ENCODE data around the gene CD19. TPM values are rescaled to one million over a fixed set of nuclear protein-coding genes. Genes with fewer than 3 reads are reported as not detected.

Gene CD19
- total RNA-seq, 4 donors from 2014 or later = 0.59 to 1.3 TPM; not detected in 2

- 56 to 63% methylated on average over 14 of the region's 14 CpGs for WGBS, 2 donors
- Histone ChIP-seq H3K27me3 (no peaks in the 10 kb centered on the region), H3K4me3 (no peak overlapping the region), H3K9me3 (no peaks in the 10 kb centered on the region), H3K27ac (no peak overlapping the region), H3K36me3 (no peaks in the 10 kb centered on the region), H3K4me1 (no peaks in the 10 kb centered on the region)
- no peak for DNase-seq (ENCODE audit: low spot score in 2 of 2)
- no peak for TF ChIP-seq EP300 (IDR thresholded peaks at IDR 0.05)
- TF ChIP-seq CTCF (IDR thresholded peaks at IDR 0.05) = no peak
- no peak for TF ChIP-seq POLR2A (IDR thresholded peaks at IDR 0.05)
Measured at GRCh38 chr16:28891964-28892890, 39.5 kb upstream of the CD19 start.

DNA sequence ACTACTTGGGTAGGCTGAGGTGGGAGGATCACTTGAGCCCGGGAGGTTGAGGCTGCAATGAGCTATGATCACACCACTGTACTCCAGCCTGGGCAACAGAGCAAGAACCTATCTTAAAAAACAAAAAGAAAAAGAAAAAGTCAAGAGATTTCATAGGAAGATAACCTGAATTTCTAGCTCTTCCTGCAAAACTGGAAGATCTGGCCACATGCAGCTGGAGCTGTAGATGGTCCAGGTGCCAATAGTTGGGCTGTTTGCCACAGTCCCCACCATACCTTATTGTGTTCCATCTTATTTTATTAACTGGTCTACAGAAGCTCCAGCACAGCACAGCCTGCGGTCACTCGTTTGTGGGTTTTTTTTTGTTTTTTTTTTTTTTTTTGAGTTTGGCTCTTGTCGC lies 38.5 kb upstream of the CD19 start:
- Histone ChIP-seq H3K4me1 (no peaks in the 10 kb centered on the region), H3K4me3 (no peak overlapping the region), H3K9me3 (no peaks in the 10 kb centered on the region), H3K27ac (no peak overlapping the region), H3K36me3 (peaks cover 0 to 5% (median 0%) of the 10 kb centered on the region in 3 donors), H3K27me3 (no peaks in the 10 kb centered on the region)
- DNase-seq (ENCODE audit: low spot score in 2 of 2) = no peak
- TF ChIP-seq POLR2A (IDR thresholded peaks at IDR 0.05) = no peak
- no peak for TF ChIP-seq CTCF (IDR thresholded peaks at IDR 0.05)
- no peak for TF ChIP-seq EP300 (IDR thresholded peaks at IDR 0.05)
- WGBS, 2 donors = 92% methylated on average over 4 of the region's 4 CpGs

DNA sequence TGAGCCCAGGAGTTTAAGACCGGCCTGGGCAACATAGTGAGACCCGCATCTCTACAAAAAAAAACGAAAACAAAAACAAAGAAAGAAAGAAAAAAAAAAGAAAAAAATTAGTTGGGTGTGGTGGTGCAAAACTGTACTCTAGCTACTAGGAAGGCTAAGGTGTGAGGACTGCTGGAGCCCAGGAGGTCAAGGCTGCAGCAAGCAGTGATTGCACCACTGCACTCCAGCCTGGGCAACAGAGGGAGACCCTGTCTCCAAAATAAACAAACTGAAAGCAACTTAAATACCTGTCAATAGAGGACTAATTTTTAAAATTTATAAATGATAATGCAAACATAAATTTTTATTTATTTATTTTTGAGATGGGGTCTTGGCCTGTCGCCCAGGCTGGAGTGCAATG lies 36.2 kb upstream of the CD19 start:
- H3K27me3 ChIP-seq = no peaks in the 10 kb centered on the region
- no peaks in the 10 kb centered on the region for H3K4me1 ChIP-seq
- H3K4me3 ChIP-seq = no peak overlapping the region
- DNase-seq (ENCODE audit: low spot score in 2 of 2) = no peak
- H3K9me3 ChIP-seq = no peaks in the 10 kb centered on the region
- no peak for TF ChIP-seq EP300 (IDR thresholded peaks at IDR 0.05)
- 88 to 89% methylated on average over 4 of the region's 4 CpGs for WGBS, 2 donors
- peaks cover 0 to 10% (median 0%) of the 10 kb centered on the region in 3 donors for H3K36me3 ChIP-seq
- H3K27ac ChIP-seq = no peak overlapping the region

GRCh38 chr16:28897826-28898225 lies 33.9 kb upstream of the CD19 start:
- Histone ChIP-seq H3K36me3 (peaks cover 0 to 12% (median 0%) of the 10 kb centered on the region in 3 donors), H3K27me3 (no peaks in the 10 kb centered on the region), H3K9me3 (no peaks in the 10 kb centered on the region), H3K4me3 (no peak overlapping the region), H3K4me1 (no peaks in the 10 kb centered on the region), H3K27ac (no peak overlapping the region)
- 86 to 87% methylated on average over 4 of the region's 4 CpGs for WGBS, 2 donors
- DNase-seq (ENCODE audit: low spot score in 2 of 2) = no peak
- no peak for TF ChIP-seq EP300 (IDR thresholded peaks at IDR 0.05)
- no peak for TF ChIP-seq POLR2A (IDR thresholded peaks at IDR 0.05)
- TF ChIP-seq CTCF (IDR thresholded peaks at IDR 0.05) = no peak

DNA sequence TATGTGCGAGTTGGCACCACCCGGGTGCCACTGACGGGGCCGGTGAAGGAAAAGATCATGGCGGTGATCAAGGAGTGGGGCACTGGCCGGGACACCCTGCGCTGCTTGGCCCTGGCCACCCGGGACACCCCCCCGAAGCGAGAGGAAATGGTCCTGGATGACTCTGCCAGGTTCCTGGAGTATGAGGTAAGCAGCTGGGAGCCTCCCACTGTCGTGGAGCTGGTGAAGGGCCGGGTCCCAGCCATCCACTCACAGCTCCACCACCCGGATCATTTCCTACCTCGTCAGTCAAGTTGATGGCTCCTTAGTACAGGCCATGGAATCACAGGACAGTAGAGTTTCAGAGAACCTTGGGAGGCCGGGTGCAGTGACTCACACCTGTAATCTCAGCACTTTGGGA lies 33.5 kb upstream of the CD19 start:
- Histone ChIP-seq H3K4me1 (no peaks in the 10 kb centered on the region), H3K9me3 (no peaks in the 10 kb centered on the region)
- WGBS, 2 donors = 87 to 88% methylated on average over 13 to 15 of the region's 15 CpGs

More for the DNA sequence above, 33.5 kb upstream of the CD19 start:
- no peak overlapping the region for H3K4me3 ChIP-seq
- H3K27ac ChIP-seq = no peak overlapping the region
- H3K27me3 ChIP-seq = no peaks in the 10 kb centered on the region
- peaks cover 0 to 12% (median 0%) of the 10 kb centered on the region in 3 donors for H3K36me3 ChIP-seq
- no peak for DNase-seq (ENCODE audit: low spot score in 2 of 2)
- TF ChIP-seq EP300 (IDR thresholded peaks at IDR 0.05) (no peak), POLR2A (IDR thresholded peaks at IDR 0.05) (no peak), CTCF (IDR thresholded peaks at IDR 0.05) (no peak)
